H1 (cell line): ENCODE measurements around the gene ARL3. TPM values are rescaled to one million over a fixed set of nuclear protein-coding genes. Genes with fewer than 3 reads are reported as not detected.

Experiments used
- CTCF ChIA-PET: fragments of 300-600 bp; sonication (Branson Sonifier 250); formaldehyde crosslinking; loops from one replicate; lab custom pipeline; 2021; ENCODE audit not compliant: partially characterized antibody; lab: Charles Lee
- POLR2A ChIA-PET: fragments of 300-600 bp; sonication (Branson Sonifier 250); formaldehyde crosslinking; loops from one replicate; lab custom pipeline; 2021; ENCODE audit warnings: inconsistent platforms; ENCODE audit not compliant: partially characterized antibody; lab: Charles Lee
- DNase-seq, 2 experiments: peaks; one replicate each; pipeline versions ENCODE4 v3.0.0 to v3.0.0-alpha.2; 2010 to 2022; ENCODE audit warnings: low spot score in 2 of 2, low read depth in 1 of 2, mixed read lengths in 1 of 2
- FAIRE-seq: peaks from 2 replicates; lab custom pipeline; 2011; peaks lifted over from hg19 to GRCh38; lab: Jason Lieb, UNC
- H2AFZ ChIP-seq: 2 replicates; pipeline ENCODE4 v1.8.1; 2012; ENCODE audit warnings: low read length, inconsistent platforms
- H2AK5ac ChIP-seq: 2 replicates; pipeline ENCODE4 v1.6.1; 2013; ENCODE audit warnings: low read depth, low read length
- H2BK120ac ChIP-seq: replicated peaks from 2 replicates; pipeline ENCODE3; 2013; ENCODE audit warnings: low read depth, low read length, inconsistent platforms
- H2BK12ac ChIP-seq: 2 replicates; pipeline ENCODE4 v1.6.1; 2013; ENCODE audit warnings: low read depth, low read length
- H2BK15ac ChIP-seq: 2 replicates; pipeline ENCODE4 v1.6.1; 2013; ENCODE audit warnings: low read length
- H2BK20ac ChIP-seq: 2 replicates; pipeline ENCODE4 v1.6.1; 2013; ENCODE audit warnings: low read length
- H2BK5ac ChIP-seq: 2 replicates; pipeline ENCODE4 v1.6.1; 2013; ENCODE audit warnings: low read depth, low read length
- H3K14ac ChIP-seq: 2 replicates; pipeline ENCODE4 v1.6.1; 2013; ENCODE audit warnings: inconsistent platforms; ENCODE audit not compliant: insufficient read length
- H3K18ac ChIP-seq: 2 replicates; pipeline ENCODE4 v1.6.1; 2013; ENCODE audit warnings: low read length; ENCODE audit errors: extremely low read depth
- H3K23ac ChIP-seq: 2 replicates; pipeline ENCODE4 v1.6.1; 2013; ENCODE audit warnings: inconsistent platforms; ENCODE audit not compliant: insufficient read length
- H3K23me2 ChIP-seq: 2 replicates; pipeline ENCODE4 v1.6.1; 2013; ENCODE audit warnings: low read depth, low read length
- H3K27ac ChIP-seq: 2 replicates; pipeline ENCODE4 v1.6.1; 2011; ENCODE audit warnings: low read depth, low read length, inconsistent platforms
- H3K27me3 ChIP-seq, 4 experiments: replicated peaks in 1 of 4; 1 replicate in 1 of 4; 2 replicates in 3 of 4; pipeline versions ENCODE4 v1.6.1 to v1.8.1; 2011 to 2013; ENCODE audit warnings: low read length in 3 of 4, mild to moderate bottlenecking in 3 of 4, inconsistent platforms in 2 of 4, mixed read lengths in 2 of 4, moderate library complexity in 1 of 4; ENCODE audit not compliant: control insufficient read depth in 3 of 4, insufficient read depth in 3 of 4; ENCODE audit errors: extremely low read depth in 1 of 4
- H3K36me3 ChIP-seq, 4 experiments: 2 replicates each; pipeline versions ENCODE4 v1.6.1 to v1.8.1; 2011 to 2013; ENCODE audit warnings: mild to moderate bottlenecking in 4 of 4, low read length in 3 of 4, moderate library complexity in 2 of 4, control low read depth in 1 of 4, inconsistent platforms in 1 of 4; ENCODE audit not compliant: insufficient read depth in 4 of 4, control insufficient read depth in 2 of 4
- H3K4ac ChIP-seq: replicated peaks from 2 replicates; pipeline ENCODE3; 2013; ENCODE audit warnings: low read length, low read depth, mixed read lengths, inconsistent platforms; ENCODE audit not compliant: insufficient read length
- H3K4me1 ChIP-seq, 4 experiments: replicated peaks in 1 of 4; 1 replicate in 1 of 4; 2 replicates in 3 of 4; pipeline versions ENCODE4 v1.6.1 to v1.8.1; 2011 to 2013; ENCODE audit warnings: low read length in 3 of 4, inconsistent platforms in 2 of 4, mixed read lengths in 1 of 4; ENCODE audit not compliant: insufficient read depth in 4 of 4, control insufficient read depth in 3 of 4
- H3K4me2 ChIP-seq, 2 experiments: 2 replicates each; pipeline versions ENCODE4 v1.6.1 to v1.8.1; 2011 to 2013; ENCODE audit warnings: low read depth in 2 of 2, low read length in 2 of 2, control low read depth in 1 of 2, inconsistent platforms in 1 of 2, mild to moderate bottlenecking in 1 of 2; ENCODE audit not compliant: insufficient read depth in 1 of 2
- H3K4me3 ChIP-seq, 4 experiments: fragments of 200-600, 300-600 bp in 1 of 4; sonication (generic), shearing (Covaris generic), sonication (Bioruptor Twin) in 1 of 4; 2 replicates each; pipeline versions ENCODE4 v1.5.1 to v1.8.1; 2011 to 2016; ENCODE audit warnings: low read length in 4 of 4, low read depth in 3 of 4, control low read depth in 2 of 4, inconsistent platforms in 2 of 4, mild to moderate bottlenecking in 2 of 4, mixed read lengths in 1 of 4, moderate library complexity in 1 of 4; ENCODE audit not compliant: insufficient read depth in 2 of 4; ENCODE audit errors: extremely low read depth in 1 of 4
- H3K56ac ChIP-seq: replicated peaks from 2 replicates; pipeline ENCODE3; 2013; ENCODE audit warnings: low read depth, mild to moderate bottlenecking, mixed read lengths, low read length, inconsistent platforms; ENCODE audit not compliant: insufficient read length
- H3K79me1 ChIP-seq: 2 replicates; pipeline ENCODE4 v1.6.1; 2013; ENCODE audit warnings: low read depth, low read length, control low read depth
- H3K79me2 ChIP-seq, 2 experiments: 2 replicates each; pipeline versions ENCODE4 v1.6.1 to v1.8.1; 2012 to 2013; ENCODE audit warnings: low read length in 2 of 2, mild to moderate bottlenecking in 2 of 2, inconsistent platforms in 1 of 2; ENCODE audit not compliant: insufficient read depth in 2 of 2, control insufficient read depth in 1 of 2
- H3K9ac ChIP-seq, 4 experiments: replicated peaks in 1 of 4; 1 replicate in 1 of 4; 2 replicates in 3 of 4; pipeline versions ENCODE4 v1.6.1 to v1.8.1; 2011 to 2013; ENCODE audit warnings: low read depth in 3 of 4, low read length in 3 of 4, control low read depth in 2 of 4, mild to moderate bottlenecking in 2 of 4, moderate library complexity in 2 of 4, inconsistent platforms in 1 of 4; ENCODE audit errors: extremely low read depth in 1 of 4
- H3K9me3 ChIP-seq, 2 experiments: 2 replicates each; pipeline versions ENCODE4 v1.6.1 to v1.8.1; 2012 to 2013; ENCODE audit warnings: mild to moderate bottlenecking in 2 of 2, moderate library complexity in 2 of 2, control low read depth in 1 of 2, inconsistent platforms in 1 of 2, low read depth in 1 of 2, low read length in 1 of 2, mixed read lengths in 1 of 2; ENCODE audit not compliant: insufficient read depth in 2 of 2
- H4K20me1 ChIP-seq, 2 experiments: replicated peaks in 1 of 2; 2 replicates each; pipeline versions ENCODE3 to v1.8.1; 2011 to 2013; ENCODE audit warnings: inconsistent platforms in 2 of 2, low read length in 2 of 2, mild to moderate bottlenecking in 1 of 2; ENCODE audit not compliant: insufficient read depth in 2 of 2, control insufficient read depth in 1 of 2
- H4K5ac ChIP-seq: 2 replicates; pipeline ENCODE4 v1.6.1; 2013; ENCODE audit warnings: low read length, low read depth, mixed read lengths, inconsistent platforms; ENCODE audit not compliant: insufficient read length
- H4K8ac ChIP-seq: 2 replicates; pipeline ENCODE4 v1.8.0; 2013; ENCODE audit warnings: mild to moderate bottlenecking, moderate library complexity, low read length, inconsistent platforms; ENCODE audit not compliant: insufficient read depth; ENCODE audit errors: extremely low read depth
- H4K91ac ChIP-seq: replicated peaks from 2 replicates; pipeline ENCODE3; 2013; ENCODE audit warnings: low read length, mixed read lengths, inconsistent platforms; ENCODE audit not compliant: insufficient read length
- ATF2 ChIP-seq: IDR thresholded peaks from 2 replicates; pipeline ENCODE4 v1.6.1; 2012; ENCODE audit warnings: low read length, inconsistent platforms
- CBX5 ChIP-seq: fragments of 300-800, 300-1000 bp; sonication (generic); IDR thresholded peaks from 2 replicates; pipeline ENCODE4 v1.7.1; 2016; ENCODE audit warnings: antibody characterized with exemption, low read length, low read depth
- CEBPB ChIP-seq: IDR thresholded peaks from 2 replicates; pipeline ENCODE4 v1.6.1; 2012; ENCODE audit warnings: low read depth, low read length
- CTBP2 ChIP-seq: IDR thresholded peaks from 2 replicates; pipeline ENCODE4 v1.7.0; 2011; ENCODE audit warnings: borderline replicate concordance, mild to moderate bottlenecking, moderate library complexity, mixed read lengths, low read length; ENCODE audit not compliant: insufficient read depth, insufficient read length
- KDM1A ChIP-seq: fragments of 200-600, 300-600 bp; sonication (generic); IDR thresholded peaks from 2 replicates; pipeline ENCODE4 v1.7.1; 2016; ENCODE audit warnings: mild to moderate bottlenecking, low read length, borderline replicate concordance
- POLR2AphosphoS5 ChIP-seq: IDR thresholded peaks from 2 replicates; pipeline ENCODE4 v1.6.1; 2011; ENCODE audit warnings: low read depth, low read length
- RAD21 ChIP-seq, 2 experiments: IDR thresholded peaks in 1 of 2; conservative IDR thresholded peaks in 1 of 2; 2 replicates each; pipeline ENCODE4 v1.6.1; 2011; ENCODE audit warnings: low read depth in 2 of 2, low read length in 2 of 2, improper control_type of control experiment in 1 of 2, inconsistent platforms in 1 of 2, mild to moderate bottlenecking in 1 of 2, moderate library complexity in 1 of 2
- SIRT6 ChIP-seq: IDR thresholded peaks from one replicate; pipeline ENCODE4 v1.7.1; 2012; ENCODE audit warnings: low read length, inconsistent platforms
- TAF1 ChIP-seq: IDR thresholded peaks from 2 replicates; pipeline ENCODE4 v1.6.1; 2011; ENCODE audit warnings: mild to moderate bottlenecking, low read depth, low read length
- TAF7 ChIP-seq: optimal IDR thresholded peaks from 2 replicates; pipeline ENCODE3; 2011; ENCODE audit warnings: low read depth, mild to moderate bottlenecking, inconsistent platforms, low read length, moderate library complexity, borderline replicate concordance
- TEAD4 ChIP-seq: IDR thresholded peaks from 2 replicates; pipeline ENCODE4 v1.6.1; 2012; ENCODE audit warnings: low read depth, low read length, inconsistent platforms, mixed read lengths
- ZNF274 ChIP-seq: IDR thresholded peaks from 2 replicates; pipeline ENCODE4 v1.7.0; 2012; ENCODE audit warnings: low read length, borderline replicate concordance; ENCODE audit errors: extremely low read depth
- WGBS, 2 experiments: shearing (Covaris generic) in 1 of 2; methylation state at CpG; one replicate each; pipeline versions ENCODE4 v1.1.6 to v1.1.7; 2013 to 2015; ENCODE audit warnings: low lambda C conversion rate in 2 of 2, mixed read lengths in 2 of 2, inconsistent platforms in 1 of 2, low coverage in 1 of 2, missing lambda C conversion rate in 1 of 2; ENCODE audit not compliant: insufficient replicate concordance in 2 of 2, insufficient coverage in 1 of 2, insufficient read length in 1 of 2; ENCODE audit errors: extremely low coverage in 1 of 2, missing lambda C conversion rate in 1 of 2; 5-methylcytosine and 5-hydroxymethylcytosine counted together
- polyA plus RNA-seq, 7 experiments: library from polyadenylated mRNA; depleted of rRNA in 3 of 7; stranded (reverse) in 5 of 7; unstranded in 2 of 7; fragments of >200 nt in 5 of 7; fragments of 200-250 nt in 2 of 7; gene quantifications; 1 replicate in 5 of 7; 2 replicates in 1 of 7; 4 replicates in 1 of 7; pipeline versions ENCODE4 v1.2.1 to v1.2.3, GENCODE V29; 2011 to 2013; ENCODE audit warnings: missing spikeins in 2 of 7, mixed read lengths in 2 of 7
- total RNA-seq: library from RNA; stranded (reverse); fragmentation: NEBNext Ultra II Directional; extraction: Animal tissue kit (Norgen Biotek cat#: 25700); gene quantifications from 2 replicates; pipeline ENCODE4 v1.2.1, GENCODE V29; 2021

Gene ARL3
- total and polyA plus RNA-seq, 2 of the 8 experiments (the other 6 are each of a cell fraction or from before 2014, with no cell fraction given), result 8.8 to 16.2 TPM

- Histone ChIP-seq H3K4ac (no peak overlapping the region), H3K9ac (no peak overlapping the region), H4K20me1 (peaks cover 0 to 4% of the 10 kb centered on the region in 2 experiments), H3K4me2 (no peak overlapping the region), H4K8ac (no peak overlapping the region), H3K4me1 (no peaks in the 10 kb centered on the region), H2BK20ac (no peak overlapping the region), H2BK12ac (no peak overlapping the region), H4K91ac (no peak overlapping the region), H3K23ac (no peak overlapping the region), H3K9me3 (no peaks in the 10 kb centered on the region), H3K4me3 (no peak overlapping the region), H3K23me2 (no peaks in the 10 kb centered on the region), H2BK5ac (no peak overlapping the region), H3K79me1 (peaks cover under 1% of the 10 kb centered on the region; the same call in 1 of the 2 replicates), H4K5ac (no peak overlapping the region), H3K56ac (no peak overlapping the region), H2AFZ (no peak overlapping the region), H2AK5ac (no peak overlapping the region), H3K79me2 (peaks cover 0 to 10% of the 10 kb centered on the region in 2 experiments; a peak in 1 of 4 replicates), H3K27me3 (no peaks in the 10 kb centered on the region), H2BK15ac (no peak overlapping the region), H3K14ac (no peak overlapping the region), H3K18ac (no peak overlapping the region), H3K27ac (no peak overlapping the region), H3K36me3 (0 out of 8 replicates have a peak, but pooled peaks cover 0 to 4% (median 0%) of the 10 kb centered on the region in 4 experiments), H2BK120ac (no peak overlapping the region)
- no peak for DNase-seq
- 96% methylated on average over 6 of the region's 6 CpGs; no CpG with 5 or more reads in 1 of the 2 experiments for WGBS, 2 experiments
- CTCF ChIA-PET, result no interaction called here
- POLR2A ChIA-PET, result no interaction called here
- no peak for FAIRE-seq
- TF ChIP-seq TAF7, result no peak
- no peak for TF ChIP-seq RAD21 (IDR thresholded peaks at IDR 0.05 in 1 of 2, conservative IDR thresholded peaks at IDR 0.05 in 1 of 2; ENCODE audit: low read depth in 2 of 2, low read length in 2 of 2)
- TF ChIP-seq CTBP2, result no peak
- TF ChIP-seq CBX5, result no peak
- no peak for TF ChIP-seq KDM1A
- TF ChIP-seq TEAD4, result no peak
- no peak for TF ChIP-seq POLR2AphosphoS5
- TF ChIP-seq SIRT6, result no peak
- no peak for TF ChIP-seq CEBPB
- no peak for TF ChIP-seq TAF1
- no peak for TF ChIP-seq ATF2
- no peak for TF ChIP-seq ZNF274
These were observed 9.3 kb downstream of the ARL3 start for GRCh38 chr10:102704915-102705314.
